HTERT RPE-1 (cell line): ENCODE measurements around the gene RPS6KA3.
"Not testable (repeated sequence)": the region's sequence is repeated elsewhere in the genome, so short reads cannot be mapped to it uniquely, and the experiment has no call there.

ENCODE experiments used
- in situ Hi-C: fragments of 300-500 bp; cut with MboI; formaldehyde crosslinking; loops from 4 replicates; pipeline ENCODE4 v1.14.3; 2020; ENCODE audit warnings: low sequenced_read_pairs

Gene RPS6KA3

GRCh38 chrX:20265726-20266681, 705 bp downstream of the RPS6KA3 start:
- in situ Hi-C loops: no loop called here

GRCh38 chrX:20265221-20265725, 1.4 kb downstream of the RPS6KA3 start:
- in situ Hi-C loops: no loop called here

- in situ Hi-C loops: no loop called here
Measured at GRCh38 chrX:20263474-20263873, 3.2 kb downstream of the RPS6KA3 start.

- in situ Hi-C loops: no loop called here
Measured at GRCh38 chrX:20260885-20261284, 5.8 kb downstream of the RPS6KA3 start.

- in situ Hi-C loops: no loop called here
Measured at GRCh38 chrX:20254712-20255299, 11.9 kb downstream of the RPS6KA3 start.

- in situ Hi-C loops: no loop called here
Measured at GRCh38 chrX:20253232-20253543, 13.5 kb downstream of the RPS6KA3 start.

GRCh38 chrX:20252381-20253231, 14.1 kb downstream of the RPS6KA3 start:
- in situ Hi-C loops: no loop called here

GRCh38 chrX:20251691-20252090, 15.0 kb downstream of the RPS6KA3 start:
- in situ Hi-C loops: no loop called here

- in situ Hi-C loops: not testable (repeated sequence)
Measured at GRCh38 chrX:20250146-20250545, 16.6 kb downstream of the RPS6KA3 start.

GRCh38 chrX:20248592-20249192, 18.0 kb downstream of the RPS6KA3 start:
- in situ Hi-C loops: no loop called here

- in situ Hi-C loops: no loop called here
Measured at GRCh38 chrX:20244931-20245330, 21.8 kb downstream of the RPS6KA3 start.

GRCh38 chrX:20240201-20240600, 26.5 kb downstream of the RPS6KA3 start:
- in situ Hi-C loops: no loop called here

GRCh38 chrX:20237864-20238263, 28.8 kb downstream of the RPS6KA3 start:
- in situ Hi-C loops: no loop called here

GRCh38 chrX:20235755-20236154, 31.0 kb downstream of the RPS6KA3 start:
- in situ Hi-C loops: no loop called here

GRCh38 chrX:20233336-20233735, 33.4 kb downstream of the RPS6KA3 start:
- in situ Hi-C loops: no loop called here

GRCh38 chrX:20231598-20231997, 35.1 kb downstream of the RPS6KA3 start:
- in situ Hi-C loops: no loop called here

- in situ Hi-C loops: no loop called here
Measured at GRCh38 chrX:20230406-20230805, 36.3 kb downstream of the RPS6KA3 start.

GRCh38 chrX:20229155-20229554, 37.6 kb downstream of the RPS6KA3 start:
- in situ Hi-C loops: no loop called here

GRCh38 chrX:20228245-20228644, 38.5 kb downstream of the RPS6KA3 start:
- in situ Hi-C loops: no loop called here

GRCh38 chrX:20227116-20227515, 39.6 kb downstream of the RPS6KA3 start:
- in situ Hi-C loops: no loop called here

GRCh38 chrX:20225488-20225833, 41.2 kb downstream of the RPS6KA3 start:
- in situ Hi-C loops: no loop called here
